HCT116 (cell line): ENCODE data around the gene ARL15.

Source experiments
- EZH2 ChIP-seq: fragments of 200-600 bp; sonication (generic); IDR thresholded peaks from 2 replicates; pipeline ENCODE4 v1.6.1; 2017; ENCODE audit warnings: antibody characterized with exemption, mixed run types
- EZH2phosphoT487 ChIP-seq: fragments of 200-600 bp; IDR thresholded peaks from 2 replicates; pipeline ENCODE4 v1.6.1; 2018; ENCODE audit warnings: antibody characterized with exemption, borderline replicate concordance
- FOSL1 ChIP-seq: IDR thresholded peaks from 2 replicates; pipeline ENCODE4 v1.6.1; 2012; ENCODE audit warnings: low read depth
- JUND ChIP-seq: IDR thresholded peaks from 2 replicates; pipeline ENCODE4 v1.6.1; 2012
- POLR2A ChIP-seq: IDR thresholded peaks from 2 replicates; pipeline ENCODE4 v1.7.0; 2011; ENCODE audit warnings: borderline replicate concordance; ENCODE audit not compliant: insufficient read depth, insufficient read length; ENCODE audit errors: extremely low read depth
- POLR2AphosphoS5 ChIP-seq: IDR thresholded peaks from 2 replicates; pipeline ENCODE4 v1.6.1; 2011; ENCODE audit warnings: mild to moderate bottlenecking, low read depth, low read length, moderate library complexity
- RAD21 ChIP-seq: IDR thresholded peaks from 2 replicates; pipeline ENCODE4 v1.6.1; 2012; ENCODE audit warnings: low read depth, mild to moderate bottlenecking
- REST ChIP-seq: IDR thresholded peaks from 2 replicates; pipeline ENCODE4 v1.6.1; 2012; ENCODE audit warnings: low read depth
- SIN3A ChIP-seq: IDR thresholded peaks from 2 replicates; pipeline ENCODE4 v1.6.1; 2012; ENCODE audit warnings: low read depth
- TCF7L2 ChIP-seq: IDR thresholded peaks from 2 replicates; pipeline ENCODE4 v1.7.0; 2011; ENCODE audit warnings: borderline replicate concordance, inconsistent platforms; ENCODE audit not compliant: insufficient read depth, insufficient read length; ENCODE audit errors: extremely low read depth
- ZFX ChIP-seq: fragments of 450-650 bp; IDR thresholded peaks from 2 replicates; pipeline ENCODE4 v1.6.1; 2017
- ZNF274 ChIP-seq: fragments of 200-500 bp; sonication (Bioruptor generic); IDR thresholded peaks from 2 replicates; pipeline ENCODE4 v1.6.1; 2014; ENCODE audit warnings: mild to moderate bottlenecking, low read depth, low read length, inconsistent platforms
- TF ChIP-seq, protein P1 (sequence below), 3 experiments: fragments of 200-600 bp in 1 of 3; sonication (generic) in 1 of 3; IDR thresholded peaks in 2 of 3; conservative IDR thresholded peaks in 1 of 3; 2 replicates each; pipeline ENCODE4 v1.5.1; 2012 to 2017; ENCODE audit warnings: low read depth in 2 of 3, low read length in 2 of 3, antibody characterized with exemption in 1 of 3, borderline replicate concordance in 1 of 3, control low read depth in 1 of 3, mild to moderate bottlenecking in 1 of 3, mixed read lengths in 1 of 3, mixed run types in 1 of 3, moderate library complexity in 1 of 3; ENCODE audit not compliant: insufficient read depth in 1 of 3
- TF ChIP-seq, protein P2 (sequence below): IDR thresholded peaks from 2 replicates; pipeline ENCODE4 v1.6.1; 2012

DNA sequence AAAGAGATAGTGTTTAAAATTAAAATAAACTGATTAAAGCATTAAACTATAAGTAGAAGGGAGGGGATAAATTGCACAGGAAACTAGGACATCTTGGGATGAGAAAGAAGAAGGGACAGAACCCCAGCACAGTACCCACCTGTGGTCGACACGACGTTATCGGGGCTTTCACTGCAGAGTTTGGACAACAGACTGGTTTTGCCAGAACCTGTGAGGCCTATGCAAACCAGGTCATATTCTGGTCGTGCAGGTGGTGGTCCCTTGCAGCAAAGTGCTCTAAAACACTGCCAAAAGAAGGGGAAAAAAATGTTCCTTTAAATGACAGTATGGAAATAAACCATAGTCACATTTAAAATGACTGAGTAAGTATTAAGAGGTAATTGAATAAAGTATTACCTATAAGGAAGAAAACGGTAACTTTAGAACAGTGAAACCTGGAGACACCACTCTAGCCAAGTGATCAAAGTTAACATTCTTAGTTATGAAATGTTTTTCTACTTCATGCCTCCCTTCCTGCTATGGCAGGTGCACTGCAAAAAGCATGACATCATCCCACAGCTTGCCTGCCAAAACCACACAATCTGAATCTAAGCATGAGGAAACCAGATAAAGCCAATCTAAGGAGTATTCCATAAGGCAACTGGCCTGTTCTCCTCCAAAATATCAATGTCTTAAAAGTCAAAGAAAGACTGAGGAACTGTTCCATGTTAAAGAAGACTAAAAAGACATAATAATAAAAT lies 138.6 kb downstream of the ARL15 start:
- TF ChIP-seq, protein P1, sequence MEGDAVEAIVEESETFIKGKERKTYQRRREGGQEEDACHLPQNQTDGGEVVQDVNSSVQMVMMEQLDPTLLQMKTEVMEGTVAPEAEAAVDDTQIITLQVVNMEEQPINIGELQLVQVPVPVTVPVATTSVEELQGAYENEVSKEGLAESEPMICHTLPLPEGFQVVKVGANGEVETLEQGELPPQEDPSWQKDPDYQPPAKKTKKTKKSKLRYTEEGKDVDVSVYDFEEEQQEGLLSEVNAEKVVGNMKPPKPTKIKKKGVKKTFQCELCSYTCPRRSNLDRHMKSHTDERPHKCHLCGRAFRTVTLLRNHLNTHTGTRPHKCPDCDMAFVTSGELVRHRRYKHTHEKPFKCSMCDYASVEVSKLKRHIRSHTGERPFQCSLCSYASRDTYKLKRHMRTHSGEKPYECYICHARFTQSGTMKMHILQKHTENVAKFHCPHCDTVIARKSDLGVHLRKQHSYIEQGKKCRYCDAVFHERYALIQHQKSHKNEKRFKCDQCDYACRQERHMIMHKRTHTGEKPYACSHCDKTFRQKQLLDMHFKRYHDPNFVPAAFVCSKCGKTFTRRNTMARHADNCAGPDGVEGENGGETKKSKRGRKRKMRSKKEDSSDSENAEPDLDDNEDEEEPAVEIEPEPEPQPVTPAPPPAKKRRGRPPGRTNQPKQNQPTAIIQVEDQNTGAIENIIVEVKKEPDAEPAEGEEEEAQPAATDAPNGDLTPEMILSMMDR (IDR thresholded peaks at IDR 0.05 in 2 of 3, conservative IDR thresholded peaks at IDR 0.05 in 1 of 3; ENCODE audit: borderline replicate concordance in 1 of 3, insufficient read depth in 1 of 3, low read depth in 2 of 3, low read length in 2 of 3) = no peak
- no peak for TF ChIP-seq EZH2phosphoT487
- TF ChIP-seq POLR2A = no peak
- no peak for TF ChIP-seq FOSL1
- TF ChIP-seq ZNF274 = no peak
- no peak for TF ChIP-seq RAD21
- TF ChIP-seq EZH2 = no peak
- TF ChIP-seq, protein P2, sequence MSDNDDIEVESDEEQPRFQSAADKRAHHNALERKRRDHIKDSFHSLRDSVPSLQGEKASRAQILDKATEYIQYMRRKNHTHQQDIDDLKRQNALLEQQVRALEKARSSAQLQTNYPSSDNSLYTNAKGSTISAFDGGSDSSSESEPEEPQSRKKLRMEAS = no peak
- TF ChIP-seq POLR2AphosphoS5 = no peak
- no peak for TF ChIP-seq ZFX
- no peak for TF ChIP-seq REST
- no peak for TF ChIP-seq JUND
- no peak for TF ChIP-seq TCF7L2
- TF ChIP-seq SIN3A = no peak
